Coronary artery (tissue), 2 donors: ENCODE data around the gene ZNF521.

Experiments
- DNase-seq: peaks from one replicate; pipeline ENCODE4 v3.0.0-alpha.2; 2017; ENCODE audit warnings: low spot score
- H3K27ac ChIP-seq, 2 donors: fragments of 200-600 bp; sonication (generic); one replicate each; pipeline ENCODE4 v1.5.1; 2016 to 2019
- H3K4me3 ChIP-seq: fragments of 200-600 bp; sonication (generic); 2 replicates; pipeline ENCODE4 v1.5.1; 2016; ENCODE audit warnings: mild to moderate bottlenecking, moderate library complexity
- CTCF ChIP-seq: fragments of 200-600 bp; sonication (generic); IDR thresholded peaks from one replicate; pipeline ENCODE4 v1.5.1; 2019; ENCODE audit warnings: antibody characterized with exemption

Gene ZNF521

DNA sequence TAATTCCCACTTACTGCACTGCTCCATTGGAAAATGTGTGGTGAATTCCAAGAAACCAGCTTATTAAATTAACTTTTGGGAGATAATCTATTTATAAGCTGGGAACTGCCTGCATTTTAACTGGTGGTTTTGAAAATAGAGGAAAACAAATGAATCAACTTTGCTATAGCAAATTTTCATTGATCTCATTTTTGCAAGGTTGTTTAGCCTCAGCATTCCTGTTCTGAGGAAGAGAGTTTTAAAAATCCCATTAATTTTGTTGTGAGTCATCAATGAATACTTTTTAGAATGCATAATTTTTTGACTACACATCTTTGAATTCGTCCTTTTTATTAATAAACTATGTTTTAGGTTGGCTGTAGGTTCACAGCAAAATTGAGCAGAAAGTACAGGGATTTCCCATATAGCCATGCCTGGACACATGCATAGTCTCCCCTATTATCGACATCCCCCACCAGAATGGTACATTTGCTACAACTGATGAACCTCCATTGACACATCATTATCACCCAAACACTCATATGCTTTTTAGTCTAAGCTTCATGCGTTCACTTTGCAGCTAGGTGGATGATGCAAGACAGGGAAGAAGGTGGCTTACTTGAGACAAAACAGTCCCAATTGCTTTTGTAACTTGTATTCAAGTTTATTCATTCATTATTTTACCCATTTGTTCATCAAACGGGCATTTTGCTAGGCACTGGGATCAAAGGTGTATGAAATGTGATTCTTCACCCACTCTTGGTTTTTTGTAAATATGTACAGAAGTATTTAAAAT lies 106.9 kb downstream of the ZNF521 start:
- no peak for DNase-seq
- Histone ChIP-seq H3K27ac (no peak overlapping the region), H3K4me3 (no peak overlapping the region)
- TF ChIP-seq CTCF, result no peak

- TF ChIP-seq CTCF, result no peak
- H3K27ac ChIP-seq, result no peak overlapping the region
These were observed 107.8 kb downstream of the ZNF521 start for GRCh38 chr18:25244170-25244569.

DNA sequence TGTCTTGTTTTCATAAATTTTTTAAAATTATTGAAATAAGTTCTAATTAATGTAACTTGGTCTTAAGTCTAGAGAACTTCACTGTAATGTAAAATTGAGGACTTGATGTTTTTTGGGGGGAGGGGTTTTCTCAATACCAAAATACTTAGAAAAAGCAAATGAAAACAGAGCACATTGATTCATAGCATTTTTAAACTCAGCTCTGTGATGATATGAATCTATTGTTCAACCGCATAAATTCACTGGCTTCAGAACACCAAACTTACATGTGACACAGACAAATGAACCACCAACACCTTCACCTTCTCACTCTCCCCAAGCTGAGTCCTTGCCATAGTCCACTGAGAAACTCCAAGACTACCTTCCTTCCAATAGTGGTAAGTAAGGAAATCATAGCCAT lies 108.2 kb downstream of the ZNF521 start:
- no peak for TF ChIP-seq CTCF
- H3K27ac ChIP-seq, result no peak overlapping the region
- DNase-seq, result no peak
- H3K4me3 ChIP-seq, result no peak overlapping the region

More at GRCh38 chr18:25244170-25244569, 107.8 kb downstream of the ZNF521 start:
- DNase-seq, result no peak
- H3K4me3 ChIP-seq, result no peak overlapping the region

GRCh38 chr18:25243257-25243656 lies 108.7 kb downstream of the ZNF521 start:
- no peak for TF ChIP-seq CTCF
- Histone ChIP-seq H3K27ac (no peak overlapping the region), H3K4me3 (no peak overlapping the region)
- no peak for DNase-seq

GRCh38 chr18:25240420-25240770 lies 111.6 kb downstream of the ZNF521 start:
- TF ChIP-seq CTCF, result no peak
- DNase-seq, result no peak
- Histone ChIP-seq H3K27ac (no peak overlapping the region), H3K4me3 (no peak overlapping the region)

- no peak overlapping the region for H3K4me3 ChIP-seq
- H3K27ac ChIP-seq, result no peak overlapping the region
- TF ChIP-seq CTCF, result no peak
- no peak for DNase-seq
These were observed 112.2 kb downstream of the ZNF521 start for GRCh38 chr18:25239581-25240419.
